GM19438 (cell line): Measurements from ENCODE around the gene PTCD3.

ENCODE experiments used
- ATAC-seq: cut with Tn5 transposase; IDR thresholded peaks from one replicate; pipeline ENCODE4 v1.9.1; 2021; ENCODE audit warnings: low read depth; ENCODE audit not compliant: unreplicated experiment

The PTCD3 gene

GRCh38 chr2:86105969-86106945 is at the start of gene PTCD3:
TSS of gene PTCD3 (plus strand) at chr2:86106235. CDS start at chr2:86106248, 13 bp downstream.
- peak; percentile 90 for ATAC-seq

DNA sequence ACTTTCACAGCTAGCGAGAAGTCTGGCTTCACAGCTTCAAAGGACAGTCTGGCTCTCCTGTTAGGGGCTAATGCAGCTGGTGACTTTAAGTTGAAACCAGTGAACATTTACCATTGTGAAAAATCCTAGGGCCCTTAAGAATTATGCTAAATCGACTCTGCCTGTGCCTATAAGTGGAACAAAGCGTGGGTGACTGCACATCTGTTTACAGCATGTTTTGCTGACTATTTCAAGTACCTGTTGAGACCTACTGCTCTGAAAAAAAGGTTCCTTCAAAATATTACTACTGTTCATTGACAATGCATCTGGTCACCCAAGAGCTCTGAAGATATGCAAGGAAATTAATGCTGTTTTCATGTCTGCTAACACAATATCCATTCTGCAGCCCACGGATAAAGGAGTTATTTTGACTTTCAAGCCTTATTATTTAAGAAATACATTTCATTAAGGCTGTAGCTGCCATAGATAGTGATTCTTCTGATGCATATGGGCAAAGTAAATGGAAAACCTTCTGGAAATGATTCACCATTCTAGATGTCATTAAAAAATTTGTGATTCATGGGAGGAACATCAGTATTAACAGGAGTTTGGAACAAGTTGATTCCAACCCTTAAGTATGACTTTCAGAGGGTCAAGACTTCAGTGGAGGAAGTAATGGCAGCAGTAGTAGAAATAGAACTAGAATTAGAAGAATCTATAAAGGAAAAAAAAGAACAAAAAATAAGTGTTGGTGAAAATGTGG is 49.3 kb upstream of the PTCD3 start:
- ATAC-seq = no peak

DNA sequence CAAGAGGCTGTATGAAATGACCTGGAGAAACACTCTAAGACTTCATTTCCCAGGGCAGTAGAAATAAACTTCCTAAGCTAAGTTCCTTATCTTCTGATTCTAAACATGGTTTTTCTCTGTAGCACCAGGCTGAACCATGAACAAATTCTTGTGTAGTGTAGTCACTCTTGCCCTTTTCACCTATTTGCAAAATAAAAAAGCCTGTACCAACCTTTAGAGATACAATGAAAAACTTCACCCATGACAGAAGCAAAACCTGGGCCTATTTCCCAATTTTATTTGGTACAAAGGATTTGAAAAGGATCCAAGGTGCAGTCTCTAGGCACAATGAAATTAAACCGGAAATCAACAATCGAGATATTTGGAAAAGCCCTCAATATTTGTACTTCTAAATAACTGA is 44.0 kb upstream of the PTCD3 start:
- no peak for ATAC-seq

DNA sequence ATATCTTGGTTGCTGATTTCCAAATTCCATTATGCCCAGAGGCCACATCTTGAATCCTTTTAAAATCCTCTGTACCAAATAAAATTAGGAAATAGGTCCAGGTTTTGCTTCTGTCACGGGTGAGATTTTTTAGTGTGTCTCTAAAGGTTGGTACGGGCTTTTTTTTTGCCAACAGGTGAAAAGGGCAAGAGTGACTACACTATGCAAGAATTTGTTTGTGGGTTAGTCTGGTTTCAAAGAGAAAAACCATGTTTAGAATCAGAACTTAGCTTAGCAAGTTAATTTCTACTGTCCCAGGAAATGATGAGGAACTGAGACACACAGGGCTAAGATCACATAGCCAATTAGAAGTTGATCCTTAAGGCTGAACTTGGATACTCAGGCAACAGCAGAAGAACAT is 42.0 kb upstream of the PTCD3 start:
- no peak for ATAC-seq

DNA sequence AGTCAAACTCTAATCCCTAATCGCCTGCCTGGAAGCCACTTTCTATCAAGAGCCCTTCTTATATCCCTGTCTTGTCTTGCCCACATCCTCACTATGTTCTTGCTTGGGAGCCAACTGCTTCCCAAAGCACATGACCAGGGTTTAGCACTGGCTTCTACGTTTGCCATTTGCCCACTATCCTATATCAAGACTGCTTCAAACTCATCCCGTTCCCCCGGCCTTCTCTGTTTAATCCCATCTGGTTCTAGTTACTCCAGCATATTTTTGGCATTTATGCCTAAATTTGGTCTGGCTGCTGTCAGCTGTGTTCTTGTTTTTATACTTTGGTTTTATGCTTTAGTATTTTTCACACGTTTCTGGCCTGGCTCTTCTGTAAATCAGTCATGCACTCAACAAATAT is 40.5 kb upstream of the PTCD3 start:
- no peak for ATAC-seq

GRCh38 chr2:86066007-86066578 is 39.9 kb upstream of the PTCD3 start:
- ATAC-seq = no peak

DNA sequence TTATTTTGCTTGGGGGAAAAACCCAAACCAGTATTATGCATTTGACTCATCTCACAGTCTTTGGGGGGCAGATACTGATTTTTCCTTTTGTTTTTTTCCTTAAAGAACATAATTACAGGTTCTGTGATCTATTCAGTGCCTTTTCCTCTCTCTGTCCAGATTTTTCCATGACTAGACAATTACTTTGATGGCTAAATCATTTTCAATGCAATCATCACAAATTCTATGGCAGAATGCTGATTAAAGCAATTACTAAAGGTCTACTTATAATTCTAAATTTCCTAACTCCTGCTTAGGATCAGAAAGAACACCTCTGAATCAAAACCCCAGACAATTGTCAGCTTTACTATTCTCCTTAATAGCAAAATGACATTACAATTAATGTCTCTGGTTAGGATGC is 39.1 kb upstream of the PTCD3 start:
- ATAC-seq = no peak

GRCh38 chr2:86068136-86068588 is 37.9 kb upstream of the PTCD3 start:
- ATAC-seq = no peak

GRCh38 chr2:86068648-86069047 is 37.4 kb upstream of the PTCD3 start:
- no peak for ATAC-seq

DNA sequence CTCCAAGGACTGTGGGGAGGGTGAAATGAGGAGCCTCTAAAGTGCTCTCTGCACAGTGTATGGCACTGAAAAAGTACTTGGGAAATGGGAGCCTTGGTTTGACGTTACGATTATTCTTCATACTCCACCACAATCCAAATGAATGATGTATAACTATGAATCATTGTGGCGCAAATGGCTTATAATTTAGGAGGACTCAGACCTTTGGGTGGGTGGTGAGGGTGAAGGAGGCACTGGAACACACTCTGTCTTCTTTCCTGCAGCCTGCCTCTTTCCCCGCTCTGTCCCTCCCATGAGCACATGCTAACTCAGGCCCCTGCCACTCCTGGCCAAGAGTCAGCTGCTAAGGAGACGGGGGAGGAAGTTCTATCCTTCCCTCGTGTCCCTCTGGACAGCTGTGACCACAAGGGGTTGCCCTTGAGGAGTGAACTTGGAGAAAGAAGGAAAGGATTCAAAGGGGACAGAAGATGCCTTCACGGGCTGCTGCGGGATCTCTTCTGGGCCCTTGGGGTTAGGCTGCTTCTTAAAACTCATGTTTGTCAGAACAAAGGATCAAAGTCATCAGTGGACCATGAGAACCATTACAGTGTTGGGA is 36.8 kb upstream of the PTCD3 start:
- ATAC-seq = no peak

GRCh38 chr2:86069783-86070339 is 36.2 kb upstream of the PTCD3 start:
- ATAC-seq = no peak

GRCh38 chr2:86070868-86071267 is 35.2 kb upstream of the PTCD3 start:
- ATAC-seq = no peak

GRCh38 chr2:86072271-86072858 is 33.7 kb upstream of the PTCD3 start:
- peak; percentile 81 for ATAC-seq

GRCh38 chr2:86073225-86073624 is 32.8 kb upstream of the PTCD3 start:
- no peak for ATAC-seq

DNA sequence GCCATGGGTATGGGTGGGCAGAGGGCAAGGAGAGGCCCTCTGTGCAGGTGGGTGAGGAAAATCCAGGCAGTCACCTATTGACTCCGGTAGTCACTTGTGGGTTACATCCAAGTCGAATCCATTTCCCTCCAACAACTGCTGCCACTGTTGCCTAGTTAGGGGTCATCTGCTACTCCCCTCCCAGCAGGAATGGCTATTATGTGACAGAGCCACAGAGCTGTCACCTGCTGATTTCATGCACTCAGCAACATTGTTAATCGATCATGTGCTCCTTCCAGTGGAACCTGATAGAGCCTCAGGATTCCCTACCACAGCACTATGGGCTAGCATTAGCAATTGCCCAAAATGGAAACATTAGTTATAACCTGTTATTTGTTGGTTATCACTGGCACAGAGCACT is 31.8 kb upstream of the PTCD3 start:
- ATAC-seq = no peak

- ATAC-seq = no peak
These were observed 31.2 kb upstream of the PTCD3 start for GRCh38 chr2:86074811-86075210.

DNA sequence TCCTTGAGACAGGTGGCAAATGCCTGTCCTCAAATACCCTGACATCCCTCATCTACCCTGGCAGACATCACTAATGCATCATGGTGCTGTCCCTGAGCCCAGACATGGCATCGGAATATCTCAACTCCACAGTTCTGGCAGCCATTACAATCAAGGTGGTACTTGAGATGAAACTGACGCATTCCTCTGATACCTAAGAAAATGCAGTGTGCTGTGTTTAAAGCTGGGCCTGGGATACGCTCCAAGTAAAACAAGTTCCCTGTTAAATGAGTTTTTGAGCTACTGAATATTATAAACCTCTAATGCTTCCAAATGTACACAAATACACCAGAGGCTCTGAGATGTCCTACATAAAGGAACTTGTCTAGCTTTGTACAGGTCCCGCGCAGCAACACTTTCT is 30.1 kb upstream of the PTCD3 start:
- ATAC-seq = no peak

DNA sequence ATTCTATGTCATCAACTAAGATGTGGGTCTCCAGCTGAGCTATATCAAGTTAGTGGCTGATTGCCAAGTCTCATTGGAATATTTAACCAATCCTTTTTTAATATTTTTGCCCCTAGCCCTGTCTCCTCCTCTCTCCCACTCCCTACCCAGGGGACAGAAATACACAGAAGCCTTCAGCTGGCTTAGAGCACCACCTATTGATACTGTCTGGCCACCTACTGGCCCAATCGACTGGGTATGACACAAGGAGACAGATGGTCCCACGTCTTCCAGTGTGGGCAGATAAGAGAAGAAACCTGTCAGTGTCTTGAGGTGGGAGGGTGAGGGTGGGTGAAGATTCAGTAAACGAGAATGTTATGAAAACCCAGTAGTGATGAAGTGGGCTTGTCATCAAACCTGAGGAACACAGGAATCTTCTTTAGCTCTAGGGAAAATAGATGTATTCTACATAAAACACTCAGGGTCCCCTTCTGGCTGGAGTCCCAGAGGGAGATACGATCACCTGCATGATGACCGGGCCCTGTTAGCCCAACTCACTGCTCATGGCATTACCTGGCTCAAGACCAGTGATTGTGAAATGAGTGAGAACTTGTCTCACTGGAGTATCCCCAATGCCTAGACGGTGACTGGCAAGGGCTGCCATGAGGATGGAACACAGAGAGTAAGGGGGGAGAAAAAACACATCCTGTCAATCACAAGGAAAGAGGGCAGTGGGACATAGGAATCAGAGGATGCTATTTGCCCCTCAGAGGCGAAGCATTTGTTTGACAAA is 27.1 kb upstream of the PTCD3 start:
- ATAC-seq = no peak
